Right cardiac atrium (tissue), 5 donors: ENCODE measurements around the gene ZNF384. TPM values are rescaled to one million over a fixed set of nuclear protein-coding genes. Genes with fewer than 3 reads are reported as not detected.

Experiments used
- ATAC-seq, 2 donors: fragments of 200-7000 bp; cut with Tn5 transposase; one replicate each; pipeline versions ENCODE4 v1.8.0 to v1.9.1; 2020; ENCODE audit warnings: moderate library complexity in 2 of 2, mild to moderate bottlenecking in 1 of 2
- DNase-seq, 3 donors: peaks; one replicate each; pipeline ENCODE4 v3.0.0-alpha.2; 2020
- H3K27ac ChIP-seq: one replicate; pipeline ENCODE4 v1.5.1; 2013; ENCODE audit warnings: mild to moderate bottlenecking, low read length, control low read depth, moderate library complexity
- H3K27me3 ChIP-seq: one replicate; pipeline ENCODE4 v1.6.1; 2013; ENCODE audit not compliant: control insufficient read depth, insufficient read depth
- H3K4me1 ChIP-seq: one replicate; pipeline ENCODE4 v1.6.1; 2013; ENCODE audit warnings: low read length; ENCODE audit not compliant: control insufficient read depth, insufficient read depth
- H3K4me3 ChIP-seq: one replicate; pipeline ENCODE4 v1.5.1; 2013; ENCODE audit warnings: low read length, control low read depth
- H3K9me3 ChIP-seq: one replicate; pipeline ENCODE4 v1.6.1; 2013; ENCODE audit warnings: low read length; ENCODE audit not compliant: control insufficient read depth
- WGBS: extraction: QIAGEN DNeasy Blood & Tissue Kit; methylation state at CpG from one replicate; pipeline ENCODE4 v1.1.7; 2013; 5-methylcytosine and 5-hydroxymethylcytosine counted together
- intact Hi-C, 4 donors: fragments of 100-400 bp; cut with DNase I; formaldehyde crosslinking; loops; one replicate each; pipeline versions ENCODE4 v1.11.0 to v1.14.0; 2022 to 2023
- polyA plus RNA-seq: library from polyadenylated mRNA; stranded (reverse); fragments of 200-250 nt; gene quantifications from one replicate; pipeline ENCODE4 v1.2.3, GENCODE V29; 2013
- total RNA-seq, 4 donors: library from RNA; stranded (reverse); fragmentation: NEBNext Ultra II Directional; extraction: Animal tissue kit (Norgen Biotek cat#: 25700); gene quantifications; one replicate each; pipeline ENCODE4 v1.2.1, GENCODE V29; 2021
- donor health status: healthy with polysubstance abuse.
- donor health status: DM: no; HTN: yes; CAD: no.
- donor health status: DM: no; HTN: no; CAD: no.
- donor health status: DM: no; HTN: yes; CAD: no; lungs with severe emphysema.
- donor health status: DM: yes; HTN: yes; CAD: no.

ZNF384 gene
- total and polyA plus RNA-seq, 5 donors = 23.5 to 35.0 (median 33.7) TPM

DNA sequence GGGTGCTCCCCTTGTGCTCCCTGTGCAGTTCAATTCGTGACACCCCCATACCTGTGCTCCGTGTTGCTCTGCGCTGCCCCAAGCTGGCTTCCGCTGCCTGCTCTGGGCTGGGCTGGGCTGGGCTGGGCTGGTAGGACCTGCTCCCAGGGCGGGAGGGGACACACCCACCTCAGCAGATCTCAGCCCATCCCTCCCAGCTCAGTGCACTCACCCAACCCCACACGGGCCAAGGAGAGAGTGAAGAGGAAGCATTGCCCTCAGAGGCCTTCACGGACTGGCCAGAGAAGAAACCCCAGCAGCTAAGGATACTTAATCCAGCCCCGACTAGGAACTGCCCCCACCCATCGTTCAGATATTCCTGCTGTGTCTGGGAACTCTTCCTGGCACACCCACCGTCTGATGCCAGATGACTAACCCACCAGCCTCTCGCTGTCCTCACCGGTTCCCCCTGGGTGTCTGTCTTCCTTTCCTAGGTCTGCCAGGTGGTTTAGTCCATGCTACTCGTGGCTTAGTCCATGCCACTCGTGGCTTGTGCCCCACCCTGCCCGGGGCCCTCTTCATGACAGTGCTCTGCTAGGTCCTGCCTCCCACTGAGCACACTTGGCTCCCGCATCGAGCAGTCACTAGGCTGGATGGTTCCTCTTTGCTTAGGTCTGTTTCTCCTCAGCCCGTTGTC is 53.2 kb downstream of the ZNF384 start, which contains the start of gene LPAR5:
LPAR5 (minus strand) TSS at position 104 of the 676 bp plus-strand sequence. CDS start 14,711 bp downstream, outside the sequence.
- ATAC-seq (peak; percentile 59 to 67), DNase-seq (peak; percentile 41 to 79 (median 68))
- Histone ChIP-seq H3K4me3 (no peak within 1 kb of the TSS), H3K27me3 (no peaks in the 10 kb centered on the region), H3K9me3 (no peaks in the 10 kb centered on the region), H3K27ac (no peak within 1 kb of the TSS), H3K4me1 (peaks cover 2% of the 10 kb centered on the region)
- intact Hi-C loops = no loop called here
- 58% methylated on average over 18 of the region's 18 CpGs for WGBS

DNA sequence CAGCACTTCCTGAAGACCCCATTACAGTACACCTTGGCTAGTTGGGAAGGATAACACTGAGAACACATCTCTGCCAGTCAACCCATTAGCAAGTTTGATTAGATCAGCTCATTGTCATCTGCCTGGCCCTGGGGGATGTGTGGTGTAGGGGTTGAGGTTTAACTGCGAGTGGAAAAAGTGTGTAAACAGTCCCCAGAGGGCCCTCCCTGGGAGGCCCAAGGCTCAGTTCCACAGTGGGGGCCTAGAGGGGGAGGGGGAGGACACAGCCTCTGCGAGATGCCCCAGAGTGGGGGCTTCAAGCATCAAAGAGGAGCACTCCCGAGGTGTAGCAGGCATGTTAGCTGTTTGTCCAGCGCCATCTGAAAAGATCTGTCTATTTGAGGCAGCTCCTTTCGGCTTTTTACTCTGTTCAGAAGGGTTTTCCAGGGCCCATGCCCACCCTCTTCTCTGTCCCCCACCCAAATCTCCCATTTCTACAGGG is 53.8 kb downstream of the ZNF384 start:
- no peak overlapping the region for H3K4me3 ChIP-seq
- WGBS = 57% methylated on average over 5 of the region's 5 CpGs
- no peak for ATAC-seq
- intact Hi-C loops = no loop called here
- no peak for DNase-seq
- H3K9me3 ChIP-seq = no peaks in the 10 kb centered on the region
- H3K27ac ChIP-seq = no peak overlapping the region
- peaks cover 2% of the 10 kb centered on the region for H3K4me1 ChIP-seq
- no peaks in the 10 kb centered on the region for H3K27me3 ChIP-seq

DNA sequence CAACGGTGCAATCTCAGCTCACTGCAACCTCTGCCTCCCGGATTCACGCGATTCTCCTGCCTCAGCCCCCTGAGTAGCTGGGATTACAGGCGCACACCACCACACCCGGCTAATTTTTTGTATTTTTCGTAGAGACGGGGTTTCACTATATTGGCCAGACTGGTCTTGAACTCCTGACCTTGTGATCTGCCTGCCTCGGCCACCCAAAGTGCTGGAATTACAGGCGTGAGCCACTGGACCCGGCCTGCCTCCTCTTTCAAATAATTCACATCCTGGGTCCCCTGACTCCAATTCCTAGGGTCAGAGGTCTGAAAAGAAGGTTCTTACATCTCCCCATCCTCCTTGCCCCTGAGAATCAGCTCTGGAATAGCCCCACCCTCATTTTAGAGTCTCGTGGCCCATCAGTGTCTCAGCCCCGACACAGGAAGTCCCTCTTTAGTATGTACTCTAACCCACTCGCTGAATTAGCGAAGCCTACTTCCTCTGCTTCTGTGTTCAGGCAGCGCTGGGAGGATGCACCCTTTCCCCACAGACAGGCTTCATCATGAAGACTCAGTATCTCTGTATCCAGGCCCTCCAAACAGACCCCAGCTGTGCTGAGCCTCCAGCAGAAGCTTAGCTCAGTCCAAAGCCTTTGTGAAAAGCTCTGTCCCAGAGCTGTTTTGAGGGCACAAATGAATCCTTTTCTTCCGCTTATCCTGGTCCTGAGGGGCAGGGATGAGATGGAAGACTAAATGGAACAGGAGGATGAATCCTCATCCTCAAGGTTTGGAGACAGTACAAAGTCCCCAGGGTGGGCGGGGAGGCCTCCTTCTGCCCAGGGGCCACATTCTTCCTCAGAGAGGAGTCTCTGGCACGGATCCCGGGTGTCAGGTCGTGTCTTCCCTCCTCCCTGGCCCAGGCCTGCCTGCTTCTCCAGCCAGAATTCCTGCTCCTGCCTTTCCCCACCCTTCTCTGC is 56.9 kb downstream of the ZNF384 start:
- no peaks in the 10 kb centered on the region for H3K9me3 ChIP-seq
- no peak overlapping the region for H3K27ac ChIP-seq
- intact Hi-C loops = no loop called here
- no peaks in the 10 kb centered on the region for H3K27me3 ChIP-seq
- H3K4me3 ChIP-seq = no peak overlapping the region
- DNase-seq = no peak
- peak; percentile 17 to 42 for ATAC-seq
- peaks cover 2% of the 10 kb centered on the region for H3K4me1 ChIP-seq
- WGBS = 57% methylated on average over 21 of the region's 21 CpGs

DNA sequence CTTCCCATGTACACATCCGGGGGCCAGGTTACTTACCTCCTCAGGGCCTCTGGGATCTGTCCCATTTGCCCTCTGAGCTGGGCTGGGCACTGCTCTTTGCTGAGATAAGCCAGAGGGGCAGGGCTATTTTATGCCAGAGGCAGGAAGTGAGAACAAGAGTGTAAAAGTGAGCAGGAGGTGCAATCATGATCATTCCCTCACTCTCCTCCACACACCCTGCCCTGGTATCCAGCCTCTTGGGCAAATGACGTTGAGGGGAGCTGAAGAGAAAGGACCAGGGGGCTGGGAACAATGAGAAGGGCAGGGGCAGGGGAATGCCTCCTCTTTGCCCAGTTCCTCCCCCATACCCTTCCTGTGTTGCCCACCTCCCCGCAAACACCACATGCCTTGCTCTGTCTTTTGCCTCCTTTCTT is 57.6 kb downstream of the ZNF384 start:
- H3K4me3 ChIP-seq = no peak overlapping the region
- WGBS = 58% methylated on average over 3 of the region's 3 CpGs
- ATAC-seq (peak; percentile 23 to 62), DNase-seq (no peak)
- H3K27me3 ChIP-seq = no peaks in the 10 kb centered on the region
- H3K9me3 ChIP-seq = no peaks in the 10 kb centered on the region
- no peak overlapping the region for H3K27ac ChIP-seq
- intact Hi-C loops = no loop called here
- H3K4me1 ChIP-seq = peaks cover 2% of the 10 kb centered on the region

DNA sequence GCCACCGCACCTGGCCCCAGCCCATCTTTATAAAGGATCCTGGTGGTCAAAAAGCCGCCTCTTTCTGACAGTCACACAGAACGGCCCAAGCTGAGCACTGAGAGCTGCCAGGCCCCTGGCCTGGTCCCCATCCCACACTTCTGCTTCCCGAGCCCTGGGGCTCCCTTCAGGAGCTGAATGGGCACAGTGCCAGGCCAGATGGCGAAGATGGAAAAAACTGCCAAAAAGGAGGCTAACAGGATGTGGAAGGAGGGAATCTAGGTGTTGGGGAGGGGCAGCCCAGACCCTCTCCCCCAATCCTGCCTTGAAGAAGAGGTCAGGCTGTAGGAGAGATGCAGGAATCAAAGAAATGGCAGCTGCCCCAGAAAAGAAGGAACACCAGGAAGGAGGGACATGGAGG is 58.4 kb downstream of the ZNF384 start:
- whole genome bisulfite sequencing = 53% methylated on average over 5 of the region's 5 CpGs
- Histone ChIP-seq H3K4me1 (peaks cover 2% of the 10 kb centered on the region), H3K9me3 (no peaks in the 10 kb centered on the region), H3K27me3 (no peaks in the 10 kb centered on the region), H3K27ac (no peak overlapping the region), H3K4me3 (no peak overlapping the region)
- ATAC-seq = no peak
- intact Hi-C loops = no loop called here
- no peak for DNase-seq

DNA sequence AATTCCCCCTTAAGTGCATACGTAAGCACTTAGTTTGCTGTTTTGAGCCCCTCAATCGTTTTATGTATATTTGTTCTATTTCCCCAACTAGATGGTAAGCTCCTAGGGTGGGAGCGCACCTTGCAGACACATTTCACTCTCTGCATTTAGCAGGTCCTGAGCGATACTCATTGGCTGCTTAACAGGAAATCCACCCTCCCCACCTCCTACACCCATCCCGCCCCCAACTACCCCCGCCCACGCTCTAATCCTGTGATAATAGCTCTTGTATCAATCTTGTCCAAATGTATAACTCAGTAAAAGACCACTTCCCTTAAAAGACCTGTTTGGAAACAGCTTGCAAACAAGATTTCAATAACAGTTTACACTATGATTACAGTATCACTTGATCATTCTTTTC is 61.6 kb downstream of the ZNF384 start:
- Histone ChIP-seq H3K9me3 (no peaks in the 10 kb centered on the region), H3K27me3 (no peaks in the 10 kb centered on the region), H3K4me1 (peaks cover 2% of the 10 kb centered on the region), H3K4me3 (no peak overlapping the region), H3K27ac (no peak overlapping the region)
- DNase-seq (no peak), ATAC-seq (no peak)
- 45% methylated on average over 7 of the region's 7 CpGs for WGBS
- intact Hi-C loops = no loop called here

DNA sequence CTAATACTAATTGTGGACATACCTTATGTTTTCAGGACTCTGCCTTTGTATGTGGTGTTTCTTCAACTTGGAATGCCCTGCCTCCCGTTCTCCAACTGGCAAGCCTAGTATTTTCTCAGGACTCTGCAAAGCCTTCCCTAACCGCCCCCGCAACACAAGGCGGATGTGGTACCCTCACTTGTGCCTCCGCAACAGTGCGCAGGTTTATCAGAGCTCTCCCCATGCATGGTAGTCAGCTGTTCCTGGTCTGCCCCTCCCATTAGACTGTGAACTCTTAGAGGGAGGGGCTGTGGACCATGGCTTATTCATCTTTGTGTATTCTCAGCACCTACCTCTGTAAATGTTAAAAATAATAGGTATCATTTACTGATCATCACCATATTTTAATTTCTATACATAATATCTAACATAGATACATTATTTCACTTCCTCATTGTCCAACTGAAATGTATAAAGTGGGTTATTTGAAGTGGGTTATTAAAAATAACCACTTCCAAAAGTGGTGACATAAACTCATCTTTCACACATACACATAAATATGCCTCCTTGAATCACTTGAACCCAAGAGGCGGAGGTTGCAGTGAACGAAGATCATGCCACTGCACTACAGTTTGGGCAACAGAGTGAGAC is 62.4 kb downstream of the ZNF384 start:
- 58% methylated on average over 8 of the region's 8 CpGs for WGBS
- Histone ChIP-seq H3K27me3 (no peaks in the 10 kb centered on the region), H3K4me1 (peaks cover 2% of the 10 kb centered on the region), H3K9me3 (no peaks in the 10 kb centered on the region), H3K4me3 (no peak overlapping the region), H3K27ac (no peak overlapping the region)
- DNase-seq = no peak
- intact Hi-C loops = no loop called here
- no peak for ATAC-seq

DNA sequence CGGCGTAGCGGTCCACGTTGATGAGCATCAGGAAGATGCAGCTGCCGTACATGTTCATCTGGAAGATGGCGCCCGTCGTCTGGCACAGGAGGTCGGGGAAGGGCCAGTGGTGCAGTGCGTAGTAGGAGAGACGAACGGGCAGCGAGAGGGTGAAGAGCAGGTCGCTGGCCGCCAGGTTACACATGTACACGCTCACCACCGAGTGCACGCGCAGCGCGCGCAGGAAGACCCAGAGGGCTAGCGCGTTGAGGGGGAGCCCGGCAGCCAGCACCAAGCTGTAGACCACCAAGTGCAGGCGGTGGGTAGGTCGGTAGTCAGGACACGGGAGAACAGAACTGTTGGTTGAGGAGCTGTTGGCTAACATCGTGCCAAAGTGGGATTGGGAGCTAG is 68.3 kb downstream of the ZNF384 start:
- H3K27me3 ChIP-seq = no peaks in the 10 kb centered on the region
- H3K27ac ChIP-seq = no peak overlapping the region
- H3K9me3 ChIP-seq = no peaks in the 10 kb centered on the region
- WGBS = 78% methylated on average over 29 of the region's 29 CpGs
- intact Hi-C loops = no loop called here
- ATAC-seq = peak in 1 of 2 donors; percentile 3
- no peak overlapping the region for H3K4me3 ChIP-seq
- DNase-seq = no peak
- H3K4me1 ChIP-seq = no peaks in the 10 kb centered on the region

DNA sequence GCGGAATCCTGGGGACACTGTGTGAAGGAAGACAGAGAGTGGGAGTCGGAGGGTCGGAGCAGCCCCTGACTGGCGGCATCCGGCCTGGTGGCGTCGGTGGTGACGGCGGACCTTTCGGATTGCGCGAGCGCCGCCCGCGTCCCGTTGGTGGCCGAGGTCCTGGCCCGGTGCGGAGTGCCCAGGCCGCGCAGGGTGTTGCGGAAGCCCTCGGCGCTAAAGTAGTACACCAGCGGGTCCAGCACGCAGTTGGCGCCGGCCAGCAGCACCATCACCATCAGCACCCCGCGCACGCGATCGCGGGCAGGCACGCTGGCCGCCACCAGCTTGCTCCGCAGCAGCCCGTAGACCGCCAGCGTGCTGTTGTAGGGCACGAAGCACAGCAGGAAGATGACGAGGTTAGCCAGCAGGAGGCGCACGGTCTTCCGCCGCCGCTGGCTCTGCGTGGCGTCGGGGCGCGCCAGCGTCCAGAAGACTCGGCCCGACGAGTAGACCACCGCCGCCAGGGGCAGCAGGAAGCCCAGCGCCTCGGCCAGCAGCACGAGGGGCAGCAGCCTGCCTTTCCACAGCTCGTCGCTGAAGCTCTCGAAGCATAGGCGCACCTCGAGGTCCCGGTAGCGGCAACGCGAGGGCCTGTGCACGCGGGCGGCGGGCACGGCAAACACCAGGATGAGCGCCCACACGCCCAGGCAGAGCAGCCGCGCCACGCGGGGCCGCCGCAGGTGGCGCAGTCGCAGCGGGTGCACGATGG is 68.9 kb downstream of the ZNF384 start:
- Histone ChIP-seq H3K9me3 (no peaks in the 10 kb centered on the region), H3K27me3 (no peaks in the 10 kb centered on the region), H3K4me3 (no peak overlapping the region), H3K4me1 (no peaks in the 10 kb centered on the region), H3K27ac (no peak overlapping the region)
- 23% methylated on average over 88 of the region's 88 CpGs for WGBS
- intact Hi-C loops = no loop called here
- ATAC-seq (peak; percentile 52 to 69), DNase-seq (peak; percentile 58 to 82 (median 73))

DNA sequence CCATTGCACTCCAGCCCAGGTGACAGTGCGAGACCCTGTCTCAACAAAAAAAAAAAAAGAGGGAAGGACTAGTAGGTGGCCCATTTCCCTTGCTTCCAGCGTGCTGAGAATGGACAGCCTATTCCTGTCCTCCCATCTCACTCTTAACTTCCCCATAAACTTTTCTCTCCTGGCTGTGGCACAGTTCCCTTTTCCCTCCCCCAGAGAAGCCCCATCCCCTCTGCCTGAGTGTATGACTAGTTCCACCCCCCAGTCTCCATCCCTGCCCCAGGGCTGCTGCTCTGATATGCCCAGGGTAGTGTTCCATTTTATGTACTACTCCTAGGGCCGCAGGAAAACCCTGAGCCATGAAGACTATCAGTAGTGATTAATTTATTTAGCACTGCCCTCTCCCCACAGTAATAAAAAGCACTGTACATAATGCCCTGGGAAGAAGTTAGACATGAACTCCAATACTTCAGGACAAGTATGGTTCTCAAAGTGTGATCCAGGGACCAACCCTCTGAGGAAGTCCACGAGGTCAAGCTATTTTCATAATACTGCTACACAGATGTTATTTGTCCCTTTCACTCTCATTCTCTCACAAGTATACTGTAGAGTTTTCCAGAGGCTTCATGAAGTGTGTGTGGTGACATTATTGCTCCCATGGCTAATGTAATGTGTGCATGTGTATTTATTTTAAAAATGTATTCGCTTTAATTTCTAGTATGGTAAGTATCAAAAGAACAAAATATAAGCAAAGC is 70.5 kb downstream of the ZNF384 start:
- Histone ChIP-seq H3K4me3 (no peak overlapping the region), H3K4me1 (peaks cover 5% of the 10 kb centered on the region), H3K27ac (no peak overlapping the region), H3K27me3 (no peaks in the 10 kb centered on the region), H3K9me3 (no peaks in the 10 kb centered on the region)
- no peak for ATAC-seq
- no peak for DNase-seq
- intact Hi-C loops = loop anchor here in 3 of 4 donors (10.0 kb wide), 3 partner anchors 66 to 206 kb away; partner anchors contain the start of genes GPR162 (in 1 of the 3), P3H3 (in 1 of the 3) and ZNF384 (in 1 of the 3)
- 79% methylated on average over 5 of the region's 5 CpGs for WGBS
